Panc1 (cell line): ENCODE measurements around the gene HES2. TPM values are rescaled to one million over a fixed set of nuclear protein-coding genes. Genes with fewer than 3 reads are reported as not detected.

Experiments
- ATAC-seq: fragments of 200-7000 bp; cut with Tn5 transposase; 2 replicates; pipeline ENCODE4 v1.9.1; 2020; ENCODE audit warnings: mild to moderate bottlenecking, moderate library complexity
- BruUV-seq: library from RNA; stranded (reverse); fragments of 400-500 nt; replicated peaks from 2 replicates; lab custom pipeline; 2021; lab: Mats Ljungman, UMichigan
- CTCF ChIA-PET: fragments of 300-600 bp; sonication (Branson Sonifier 250); formaldehyde crosslinking; loops from one replicate; lab custom pipeline; 2022; ENCODE audit warnings: antibody characterized with exemption; lab: Charles Lee
- POLR2A ChIA-PET: fragments of 300-600 bp; sonication (Branson Sonifier 250); formaldehyde crosslinking; loops from one replicate; lab custom pipeline; 2022; ENCODE audit warnings: antibody characterized with exemption; lab: Charles Lee
- DNase-seq: peaks from one replicate; pipeline ENCODE4 v3.0.0-alpha.2; 2010; ENCODE audit warnings: low read depth, low spot score
- H3K27ac ChIP-seq: 2 replicates; pipeline ENCODE4 v1.5.1; 2011; ENCODE audit warnings: mild to moderate bottlenecking, low read length, inconsistent platforms
- H3K27me3 ChIP-seq: fragments of 200-500 bp; sonication (Bioruptor generic); 2 replicates; pipeline ENCODE4 v1.6.0; 2014; ENCODE audit warnings: low read length, inconsistent platforms; ENCODE audit not compliant: control insufficient read depth, insufficient read depth
- H3K36me3 ChIP-seq: fragments of 200-500 bp; sonication (Bioruptor generic); 2 replicates; pipeline ENCODE4 v1.5.1; 2014; ENCODE audit warnings: inconsistent platforms, mild to moderate bottlenecking, low read length, moderate library complexity; ENCODE audit not compliant: control insufficient read depth, insufficient read depth
- H3K4me1 ChIP-seq: 2 replicates; pipeline ENCODE4 v1.5.1; 2011; ENCODE audit warnings: inconsistent platforms, mild to moderate bottlenecking, low read length, moderate library complexity; ENCODE audit not compliant: control insufficient read depth, insufficient read depth
- H3K4me3 ChIP-seq, 2 experiments: 2 replicates each; pipeline ENCODE4 v1.5.1; 2011 to 2012; ENCODE audit warnings: low read depth in 2 of 2, low read length in 2 of 2, mild to moderate bottlenecking in 2 of 2, inconsistent platforms in 1 of 2, moderate library complexity in 1 of 2
- H3K9me3 ChIP-seq: fragments of 200-500 bp; sonication (Bioruptor generic); 2 replicates; pipeline ENCODE4 v1.5.1; 2014; ENCODE audit warnings: low read depth, mild to moderate bottlenecking, inconsistent platforms, low read length, moderate library complexity; ENCODE audit not compliant: control insufficient read depth, insufficient read depth
- CTCF ChIP-seq: fragments of 450-650 bp; IDR thresholded peaks from 2 replicates; pipeline ENCODE4 v1.5.1; 2017; ENCODE audit warnings: mild to moderate bottlenecking
- POLR2AphosphoS5 ChIP-seq: IDR thresholded peaks from 2 replicates; pipeline ENCODE4 v1.6.1; 2012; ENCODE audit warnings: mild to moderate bottlenecking, low read depth, low read length, moderate library complexity
- REST ChIP-seq, 2 experiments: IDR thresholded peaks; 2 replicates each; pipeline ENCODE4 v1.6.1; 2011 to 2012; ENCODE audit warnings: low read depth in 2 of 2, control low read depth in 1 of 2, low read length in 1 of 2, mild to moderate bottlenecking in 1 of 2, moderate library complexity in 1 of 2; ENCODE audit not compliant: insufficient read depth in 1 of 2
- SIN3A ChIP-seq: IDR thresholded peaks from 2 replicates; pipeline ENCODE4 v1.6.1; 2012; ENCODE audit warnings: low read depth, mild to moderate bottlenecking, low read length, moderate library complexity, borderline replicate concordance; ENCODE audit not compliant: insufficient read depth
- TCF7L2 ChIP-seq: IDR thresholded peaks from 2 replicates; pipeline ENCODE4 v1.6.1; 2011; ENCODE audit warnings: mild to moderate bottlenecking, low read depth, low read length, inconsistent platforms
- in situ Hi-C: cut with HindIII; loops from 2 replicates; pipeline ENCODE4 v1.10.0; 2016; ENCODE audit warnings: low sequenced_read_pairs, low pct_unique_long_range_greater_than_20kb
- intact Hi-C: fragments of 100-400 bp; cut with micrococcal nuclease; formaldehyde crosslinking; loops from one replicate; pipeline ENCODE4 v1.10.0; 2022; ENCODE audit not compliant: unreplicated experiment
- total RNA-seq: library from RNA; stranded (reverse); gene quantifications from one replicate; pipeline ENCODE4 v1.2.1, GENCODE V29; 2021; ENCODE audit not compliant: unreplicated experiment

Gene HES2
- total RNA-seq, 1 experiment from 2014 or later, result 11.1 TPM

- Histone ChIP-seq H3K27me3 (no peaks in the 10 kb centered on the region), H3K4me3 (no peak overlapping the region), H3K4me1 (no peaks in the 10 kb centered on the region), H3K36me3 (no peaks in the 10 kb centered on the region), H3K27ac (no peak overlapping the region), H3K9me3 (no peaks in the 10 kb centered on the region)
- in situ Hi-C loops, result no loop called here
- peak; percentile 53; the same call in 1 of the 2 replicates for ATAC-seq
- BruUV-seq, result no TSS peak
- CTCF ChIA-PET, result no interaction called here
- POLR2A ChIA-PET, result no interaction called here
- TF ChIP-seq CTCF, result peak; percentile 86
- no peak for TF ChIP-seq TCF7L2
- intact Hi-C loops, result no loop called here
- DNase-seq, result no peak
Observed at GRCh38 chr1:6445062-6445763, 25.5 kb upstream of the HES2 start.

- in situ Hi-C loops (no loop called here), intact Hi-C loops (no loop called here)
- H3K4me1 ChIP-seq, result peaks cover 1% of the 10 kb centered on the region; the same call in 1 of the 2 replicates
- TF ChIP-seq TCF7L2, result no peak
- TF ChIP-seq POLR2AphosphoS5, result no peak
- TF ChIP-seq SIN3A, result no peak
- no peak for TF ChIP-seq REST (IDR thresholded peaks at IDR 0.05; ENCODE audit: insufficient read depth in 1 of 2, low read depth in 2 of 2, low read length in 1 of 2)
- no peak for TF ChIP-seq CTCF
- ChIA-PET POLR2A (interaction anchor here (0.6 kb wide), 1 partner anchor 774 kb away, joined by 4 read pairs; no protein-coding TSS in a partner anchor), CTCF (interaction anchor here (0.8 kb wide), 1 partner anchor 25 kb away, joined by 7 read pairs; the partner anchor contains the start of gene HES2)
- DNase-seq (no peak), ATAC-seq (no peak)
- no peaks in the 10 kb centered on the region for H3K36me3 ChIP-seq
- H3K9me3 ChIP-seq, result no peaks in the 10 kb centered on the region
- H3K4me3 ChIP-seq, result no peak overlapping the region
- BruUV-seq, result no TSS peak
- no peaks in the 10 kb centered on the region for H3K27me3 ChIP-seq
- H3K27ac ChIP-seq, result no peak overlapping the region
Observed at GRCh38 chr1:6444377-6444776, 24.7 kb upstream of the HES2 start.
